Measurements from ENCODE around the gene ADAMTSL1.

ADAMTSL1 gene

DNA sequence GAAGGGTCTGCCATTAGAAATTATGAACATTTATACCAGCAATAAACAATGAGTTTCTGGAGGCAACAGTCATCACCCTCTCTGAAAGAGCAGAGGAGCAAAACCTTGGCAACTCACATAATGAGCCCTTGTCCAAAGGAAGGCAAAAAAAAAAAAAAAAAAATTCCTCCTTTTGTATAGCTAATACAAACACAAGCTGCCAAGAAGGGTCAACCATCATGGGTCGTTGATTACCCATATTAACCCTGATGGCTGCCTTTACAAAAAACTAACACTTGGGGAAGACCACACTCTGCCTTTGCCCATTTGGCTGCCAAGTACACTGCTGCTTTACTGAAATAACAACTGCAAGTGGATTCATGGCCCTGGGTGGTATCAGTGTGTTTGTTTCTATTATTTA is 272.7 kb downstream of the ADAMTSL1 start:
- Mint-ChIP-seq H3K4me3 (no peak overlapping the region), H3K9me3 (no peaks in the 10 kb centered on the region), H3K27ac (no peak overlapping the region), H3K27me3 (no peaks in the 10 kb centered on the region), H3K4me1 (no peaks in the 10 kb centered on the region), H3K36me3 (no peaks in the 10 kb centered on the region)

DNA sequence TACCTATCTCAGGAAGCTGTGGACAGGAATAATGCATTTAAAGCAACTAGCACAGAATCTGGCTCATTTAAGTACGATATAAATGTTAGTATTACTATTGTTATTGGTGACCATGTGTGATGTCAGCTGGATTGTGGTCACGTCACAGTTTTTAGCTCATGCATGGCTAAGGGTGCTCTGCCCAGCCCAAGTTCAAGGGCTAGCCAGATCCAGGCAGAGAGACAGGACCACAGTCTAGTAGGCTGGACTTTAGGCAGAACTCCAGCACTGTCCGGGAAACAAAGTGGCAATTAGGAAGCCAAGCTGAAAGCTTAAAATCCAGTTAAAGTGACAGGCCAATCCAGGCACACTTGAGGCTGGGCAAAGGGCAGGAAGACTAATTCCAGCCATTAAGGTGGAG is 273.6 kb downstream of the ADAMTSL1 start:
- H3K36me3 Mint-ChIP-seq: no peaks in the 10 kb centered on the region
- H3K9me3 Mint-ChIP-seq: no peaks in the 10 kb centered on the region
- H3K4me1 Mint-ChIP-seq: no peaks in the 10 kb centered on the region
- no peak overlapping the region for H3K4me3 Mint-ChIP-seq
- no peaks in the 10 kb centered on the region for H3K27me3 Mint-ChIP-seq
- H3K27ac Mint-ChIP-seq: no peak overlapping the region

DNA sequence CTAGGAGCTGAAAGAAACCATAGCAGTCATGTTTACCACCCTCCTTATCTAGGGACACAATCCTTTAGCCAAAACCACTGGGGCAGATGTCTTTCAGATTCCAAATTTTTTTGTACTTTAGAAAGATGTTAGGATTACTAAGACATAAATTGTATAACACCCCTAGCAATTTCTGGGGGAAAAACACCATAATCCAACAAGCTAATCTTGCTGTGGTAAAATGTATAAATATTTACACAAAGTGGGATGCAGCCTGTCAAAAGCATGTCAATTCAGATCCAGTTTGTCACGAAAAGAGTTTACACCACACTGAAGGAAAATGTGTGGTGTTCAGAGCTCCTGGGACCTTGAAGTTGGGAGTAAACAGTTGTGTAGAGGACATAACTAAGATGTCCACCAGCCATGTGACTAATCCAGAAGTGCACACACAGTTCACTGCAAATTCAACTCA is 274.3 kb downstream of the ADAMTSL1 start:
- Mint-ChIP-seq H3K9me3 (no peaks in the 10 kb centered on the region), H3K4me3 (no peak overlapping the region), H3K27ac (no peak overlapping the region), H3K27me3 (no peaks in the 10 kb centered on the region), H3K4me1 (no peaks in the 10 kb centered on the region), H3K36me3 (no peaks in the 10 kb centered on the region)

DNA sequence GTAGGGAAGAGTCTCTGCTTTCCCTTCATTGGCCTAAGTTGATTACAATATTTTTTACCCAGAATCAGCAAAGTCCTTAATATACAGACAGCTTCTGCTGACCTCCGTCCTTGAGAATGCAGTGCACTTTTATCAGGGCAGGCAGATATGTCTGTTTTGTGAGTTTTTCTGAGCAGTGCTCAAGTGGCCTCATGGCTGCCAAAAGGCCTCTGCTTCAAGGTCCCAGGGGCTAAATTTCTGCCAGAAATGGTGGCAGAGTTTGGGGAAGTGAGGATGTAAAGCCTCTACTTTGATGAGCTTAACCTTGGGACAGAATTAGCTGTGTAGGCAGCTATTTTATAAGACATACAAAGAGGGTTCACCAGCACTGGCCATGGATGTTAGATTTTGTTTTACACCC is 275.8 kb downstream of the ADAMTSL1 start:
- Mint-ChIP-seq H3K4me1 (no peaks in the 10 kb centered on the region), H3K9me3 (no peaks in the 10 kb centered on the region), H3K27me3 (no peaks in the 10 kb centered on the region), H3K27ac (no peak overlapping the region), H3K36me3 (no peaks in the 10 kb centered on the region), H3K4me3 (no peak overlapping the region)

DNA sequence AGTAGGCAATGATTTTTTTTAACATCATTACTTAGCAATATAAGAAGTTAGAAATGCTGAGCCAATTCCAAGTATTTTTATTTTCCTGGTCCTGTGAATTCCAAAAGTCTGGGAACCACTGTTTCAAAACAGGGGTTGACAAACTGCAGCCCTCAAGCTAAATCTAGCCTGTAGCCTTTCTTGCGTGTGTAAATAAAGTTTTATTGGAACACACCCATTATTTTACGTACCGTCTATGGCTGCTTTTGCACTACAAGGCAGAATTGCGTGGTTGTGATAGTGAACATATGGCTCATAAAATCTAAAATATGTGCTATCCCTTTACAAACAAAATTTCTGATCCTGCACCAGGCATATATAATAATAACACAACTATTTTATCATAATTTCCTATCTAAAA is 280.0 kb downstream of the ADAMTSL1 start:
- Mint-ChIP-seq H3K4me1 (no peaks in the 10 kb centered on the region), H3K27me3 (no peaks in the 10 kb centered on the region), H3K9me3 (no peaks in the 10 kb centered on the region), H3K4me3 (no peak overlapping the region), H3K27ac (no peak overlapping the region), H3K36me3 (no peaks in the 10 kb centered on the region)

DNA sequence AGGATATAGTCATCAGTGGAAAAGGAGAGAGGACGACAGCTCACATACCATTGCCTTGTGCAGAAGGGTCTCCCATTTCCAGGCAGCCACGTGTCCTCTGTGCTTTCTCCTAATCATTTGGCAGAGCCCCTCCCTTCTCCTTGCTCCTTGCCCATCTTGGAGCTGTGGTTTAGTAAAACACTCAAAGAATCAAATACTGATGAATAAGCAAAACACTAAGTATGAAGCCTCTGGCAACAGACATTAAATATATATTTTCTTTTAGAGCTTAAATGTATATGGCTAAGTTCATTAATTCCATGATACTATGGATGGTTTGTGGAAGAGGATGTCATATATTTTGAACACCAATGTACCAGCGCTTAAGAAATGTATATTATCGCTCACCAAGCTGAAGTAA is 280.6 kb downstream of the ADAMTSL1 start:
- H3K36me3 Mint-ChIP-seq: no peaks in the 10 kb centered on the region
- no peak overlapping the region for H3K4me3 Mint-ChIP-seq
- H3K27me3 Mint-ChIP-seq: no peaks in the 10 kb centered on the region
- no peaks in the 10 kb centered on the region for H3K9me3 Mint-ChIP-seq
- H3K27ac Mint-ChIP-seq: no peak overlapping the region
- no peaks in the 10 kb centered on the region for H3K4me1 Mint-ChIP-seq

DNA sequence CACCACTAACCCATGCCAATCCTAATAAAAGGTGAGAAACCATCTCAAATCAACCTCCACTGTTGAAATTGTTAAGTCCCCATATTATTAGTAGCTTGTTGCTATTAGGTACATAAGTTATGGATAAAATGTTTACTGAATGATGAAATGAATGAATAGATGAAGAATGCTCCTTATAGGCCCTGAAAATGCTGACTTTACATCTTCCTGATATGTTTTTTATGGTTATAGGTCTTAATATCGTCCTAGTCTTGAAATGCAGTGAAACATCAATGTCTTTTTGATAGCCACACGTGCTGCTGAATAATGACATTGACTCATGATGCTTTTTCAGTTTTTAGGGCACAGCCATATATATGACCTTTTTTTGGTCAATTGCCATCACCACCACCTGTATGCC is 281.3 kb downstream of the ADAMTSL1 start:
- H3K36me3 Mint-ChIP-seq: no peaks in the 10 kb centered on the region
- no peak overlapping the region for H3K27ac Mint-ChIP-seq
- no peaks in the 10 kb centered on the region for H3K4me1 Mint-ChIP-seq
- H3K4me3 Mint-ChIP-seq: no peak overlapping the region
- H3K9me3 Mint-ChIP-seq: no peaks in the 10 kb centered on the region
- H3K27me3 Mint-ChIP-seq: no peaks in the 10 kb centered on the region

DNA sequence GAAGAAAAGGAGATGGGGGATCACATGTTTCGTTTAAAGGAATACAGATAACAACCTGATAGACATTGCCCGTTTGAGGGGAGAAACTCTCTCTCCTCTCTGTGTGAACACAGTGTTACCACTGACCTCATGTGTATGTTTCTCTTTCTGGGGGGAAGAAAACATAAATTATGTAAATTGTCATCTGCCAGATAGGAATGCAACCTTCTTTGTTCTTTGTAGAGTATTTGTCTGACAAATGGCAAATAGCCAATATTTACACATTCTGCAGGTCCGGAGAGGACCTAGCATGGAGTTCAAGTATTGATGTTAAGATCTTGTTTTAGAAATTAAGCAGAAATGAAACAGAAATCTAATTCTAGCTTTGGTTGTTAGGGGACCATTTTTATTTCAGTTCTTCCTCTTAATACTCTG is 282.8 kb downstream of the ADAMTSL1 start:
- Mint-ChIP-seq H3K27me3 (no peaks in the 10 kb centered on the region), H3K36me3 (no peaks in the 10 kb centered on the region), H3K27ac (no peak overlapping the region), H3K4me1 (no peaks in the 10 kb centered on the region), H3K4me3 (no peak overlapping the region), H3K9me3 (no peaks in the 10 kb centered on the region)

DNA sequence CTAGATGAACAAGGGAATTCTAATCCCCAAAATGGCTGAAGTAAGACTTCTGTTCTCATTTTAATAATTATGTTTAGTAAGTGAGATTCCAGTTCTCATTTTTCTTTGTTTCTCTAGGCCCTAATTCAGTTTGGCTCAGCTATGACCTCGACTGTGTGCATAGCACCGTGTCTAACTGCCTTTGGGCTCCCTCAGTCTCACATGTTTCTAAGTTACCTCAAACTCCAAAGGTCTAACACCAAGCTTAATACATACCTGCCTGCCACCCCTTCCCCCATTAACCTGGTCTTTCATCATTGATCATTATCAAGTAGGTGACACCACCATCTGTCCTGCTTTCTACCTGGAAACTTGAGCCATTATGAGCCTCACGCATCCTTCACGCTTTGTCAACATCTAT is 285.9 kb downstream of the ADAMTSL1 start:
- H3K4me1 Mint-ChIP-seq: no peaks in the 10 kb centered on the region
- no peak overlapping the region for H3K27ac Mint-ChIP-seq
- no peaks in the 10 kb centered on the region for H3K36me3 Mint-ChIP-seq
- no peak overlapping the region for H3K4me3 Mint-ChIP-seq
- H3K27me3 Mint-ChIP-seq: no peaks in the 10 kb centered on the region
- H3K9me3 Mint-ChIP-seq: no peaks in the 10 kb centered on the region

DNA sequence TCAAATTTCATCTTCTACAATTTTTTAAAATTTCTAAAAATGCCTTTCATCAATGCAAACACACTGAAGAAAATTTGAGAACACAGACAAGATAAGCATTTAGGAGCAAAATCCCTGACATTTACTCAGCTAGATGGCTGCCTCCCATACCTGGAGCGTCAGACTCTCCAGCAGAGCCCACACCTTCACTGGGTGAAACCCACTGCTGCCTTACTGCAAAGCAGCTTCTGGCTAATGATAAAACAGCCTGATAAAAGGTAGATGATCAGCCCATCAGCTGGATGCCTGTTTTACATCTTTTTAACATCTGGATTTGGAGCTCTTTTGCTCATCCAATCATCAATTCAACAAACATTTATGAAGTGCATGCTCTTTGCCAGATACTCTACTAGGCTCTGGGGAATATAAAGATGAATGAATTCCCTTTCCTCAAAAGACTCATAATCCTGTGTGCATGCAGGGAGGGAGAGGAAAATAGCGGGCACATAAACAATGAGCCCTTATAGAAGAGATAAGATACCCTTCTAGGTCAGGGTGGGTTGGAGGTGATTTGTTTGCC is 287.9 kb downstream of the ADAMTSL1 start:
- Mint-ChIP-seq H3K27ac (no peak overlapping the region), H3K4me1 (no peaks in the 10 kb centered on the region), H3K36me3 (no peaks in the 10 kb centered on the region), H3K27me3 (peaks cover 10% of the 10 kb centered on the region), H3K4me3 (no peak overlapping the region), H3K9me3 (no peaks in the 10 kb centered on the region)

DNA sequence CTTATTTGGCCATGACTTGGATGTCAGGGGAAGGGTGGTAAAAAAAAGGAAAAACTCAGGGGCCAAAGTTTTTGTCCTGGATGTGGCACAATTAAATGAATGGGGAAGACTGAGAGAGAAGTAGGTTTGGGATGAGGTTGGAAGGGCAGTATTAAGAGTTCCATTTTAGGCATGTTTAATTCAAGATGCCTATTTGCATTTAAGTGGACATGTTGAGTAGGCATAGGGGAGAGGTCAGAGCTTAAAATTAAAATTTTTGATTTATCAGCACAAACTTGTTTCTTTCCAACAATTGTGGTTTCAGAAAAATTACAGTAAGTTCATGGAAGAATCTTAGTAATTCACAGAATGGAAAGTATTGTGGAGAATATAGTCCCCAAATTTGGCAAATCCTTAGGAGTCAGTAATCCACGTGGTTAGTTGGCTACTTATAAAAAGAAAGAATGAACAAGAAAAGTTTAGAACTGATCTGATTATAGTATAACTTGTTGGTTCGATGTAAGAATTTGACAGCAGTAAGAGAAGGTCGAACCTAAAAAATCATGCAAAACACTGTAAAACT is 293.1 kb downstream of the ADAMTSL1 start:
- no peaks in the 10 kb centered on the region for H3K9me3 Mint-ChIP-seq
- peaks cover 11% of the 10 kb centered on the region for H3K27me3 Mint-ChIP-seq
- H3K4me1 Mint-ChIP-seq: no peaks in the 10 kb centered on the region

DNA sequence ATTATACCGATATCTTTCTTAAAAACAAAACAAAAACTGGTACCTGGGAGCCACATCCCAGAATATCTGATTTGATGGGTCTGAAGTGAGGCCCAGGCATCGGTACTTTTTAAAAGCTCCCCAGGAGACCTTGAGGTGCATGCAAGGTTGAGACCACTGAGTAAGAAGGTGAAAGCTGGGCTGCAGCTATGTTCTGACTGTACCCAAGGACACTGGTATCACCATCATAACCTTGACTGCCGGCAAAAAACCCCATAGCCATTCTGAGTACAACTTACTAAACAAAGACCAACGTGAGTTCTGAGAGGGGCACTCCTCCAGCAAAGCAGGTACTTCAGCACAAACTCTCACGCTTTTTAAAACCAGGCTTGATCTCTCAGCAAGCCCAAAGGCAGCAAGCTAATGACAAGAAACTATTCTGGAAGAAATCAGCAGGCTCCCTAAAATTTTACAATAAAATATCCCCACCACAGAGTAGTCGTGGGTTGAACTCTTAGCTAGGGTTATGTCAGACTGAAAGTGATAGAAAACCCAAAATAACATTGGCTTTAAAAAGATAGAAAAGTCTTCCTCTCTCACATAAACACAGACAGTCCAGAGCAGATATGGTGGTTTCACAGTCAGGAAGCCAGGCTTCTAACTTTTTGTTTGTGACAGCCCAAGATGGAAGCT is 295.1 kb downstream of the ADAMTSL1 start:
- no peaks in the 10 kb centered on the region for H3K4me1 Mint-ChIP-seq
- peaks cover 11% of the 10 kb centered on the region for H3K27me3 Mint-ChIP-seq
- no peak overlapping the region for H3K4me3 Mint-ChIP-seq

More for the DNA sequence above, 293.1 kb downstream of the ADAMTSL1 start:
- Mint-ChIP-seq H3K36me3 (no peaks in the 10 kb centered on the region), H3K4me3 (no peak overlapping the region), H3K27ac (no peak overlapping the region)

DNA sequence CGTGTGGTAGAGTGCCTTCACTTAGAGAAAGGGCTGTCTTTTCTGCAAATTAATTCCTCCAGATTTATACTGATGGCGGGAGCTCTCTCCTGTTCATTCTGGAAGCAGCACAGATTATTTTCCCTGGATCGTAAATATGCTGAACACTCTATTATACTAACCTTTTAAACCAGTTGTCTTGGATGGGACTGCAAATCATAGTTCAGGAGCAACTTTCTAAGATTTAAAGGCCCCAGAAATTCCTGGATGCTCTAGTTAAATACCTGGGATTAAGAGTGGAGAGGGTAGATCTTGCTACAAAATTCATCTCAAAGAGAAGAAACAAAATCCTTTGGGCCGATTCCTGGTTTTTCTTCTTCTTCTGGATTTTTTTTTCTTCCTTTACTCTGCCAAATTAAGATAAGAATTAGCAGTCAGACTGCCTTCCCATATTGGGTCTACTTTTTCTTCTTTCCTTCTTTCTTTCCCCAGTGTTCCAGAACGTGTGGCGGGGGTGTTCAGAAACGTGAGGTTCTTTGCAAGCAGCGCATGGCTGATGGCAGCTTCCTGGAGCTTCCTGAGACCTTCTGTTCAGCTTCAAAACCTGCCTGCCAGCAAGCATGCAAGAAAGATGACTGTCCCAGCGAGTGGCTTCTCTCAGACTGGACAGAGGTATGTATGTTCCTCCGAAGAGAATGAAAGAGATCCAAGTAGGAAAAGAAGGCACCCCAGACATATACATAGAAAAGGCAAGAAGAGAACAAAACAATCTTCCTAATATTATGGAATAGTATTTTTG is 296.4 kb downstream of the ADAMTSL1 start:
- Mint-ChIP-seq H3K4me3 (no peak overlapping the region), H3K27ac (no peak overlapping the region), H3K36me3 (no peaks in the 10 kb centered on the region), H3K9me3 (no peaks in the 10 kb centered on the region), H3K4me1 (no peaks in the 10 kb centered on the region), H3K27me3 (peaks cover 11% of the 10 kb centered on the region)

More for the DNA sequence above, 295.1 kb downstream of the ADAMTSL1 start:
- Mint-ChIP-seq H3K27ac (no peak overlapping the region), H3K36me3 (no peaks in the 10 kb centered on the region), H3K9me3 (no peaks in the 10 kb centered on the region)

DNA sequence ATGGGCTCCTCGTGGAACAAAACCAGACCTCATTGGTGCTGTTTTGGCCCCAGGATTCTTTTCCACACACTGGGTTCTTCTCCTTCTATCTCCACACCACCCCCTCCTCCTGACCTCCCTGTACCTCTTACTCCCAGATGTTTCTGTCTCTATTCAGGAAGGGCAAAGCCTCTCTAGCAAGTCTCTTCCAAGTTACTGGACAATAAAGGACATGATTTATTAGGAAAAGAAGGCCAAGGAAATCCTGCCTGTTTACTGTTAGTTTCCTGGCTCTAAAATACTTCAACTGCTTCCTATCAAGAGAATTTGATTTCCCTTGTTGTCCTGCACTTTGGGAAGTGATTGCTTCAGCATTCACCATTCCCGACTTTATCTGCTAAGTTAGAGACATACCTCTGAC is 297.1 kb downstream of the ADAMTSL1 start:
- H3K27ac Mint-ChIP-seq: no peak overlapping the region
- no peaks in the 10 kb centered on the region for H3K36me3 Mint-ChIP-seq
- H3K4me1 Mint-ChIP-seq: no peaks in the 10 kb centered on the region
- no peaks in the 10 kb centered on the region for H3K9me3 Mint-ChIP-seq
- peaks cover 5% of the 10 kb centered on the region for H3K27me3 Mint-ChIP-seq
- H3K4me3 Mint-ChIP-seq: no peak overlapping the region

DNA sequence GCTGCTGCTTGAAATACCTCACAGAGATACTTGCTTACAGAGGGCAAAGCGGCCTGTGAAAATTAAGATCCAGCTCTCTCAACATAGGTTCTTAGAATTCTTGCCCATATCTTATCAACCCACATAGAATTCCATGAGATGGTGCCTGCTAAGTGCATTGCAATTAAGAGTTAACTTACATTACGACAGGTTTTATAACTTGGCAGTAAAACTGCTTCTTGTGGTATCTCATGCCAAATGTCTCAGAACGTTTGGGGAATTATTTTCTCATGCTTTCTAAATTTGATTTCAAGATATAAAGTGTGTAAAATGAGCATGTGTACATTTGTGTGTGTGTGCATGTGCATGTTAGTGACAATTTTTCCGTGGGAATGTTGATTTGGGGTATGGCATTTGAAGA is 297.8 kb downstream of the ADAMTSL1 start:
- no peak overlapping the region for H3K27ac Mint-ChIP-seq
- no peaks in the 10 kb centered on the region for H3K4me1 Mint-ChIP-seq
- H3K27me3 Mint-ChIP-seq: peaks cover 1% of the 10 kb centered on the region
- no peaks in the 10 kb centered on the region for H3K36me3 Mint-ChIP-seq
- no peak overlapping the region for H3K4me3 Mint-ChIP-seq
- H3K9me3 Mint-ChIP-seq: no peaks in the 10 kb centered on the region

DNA sequence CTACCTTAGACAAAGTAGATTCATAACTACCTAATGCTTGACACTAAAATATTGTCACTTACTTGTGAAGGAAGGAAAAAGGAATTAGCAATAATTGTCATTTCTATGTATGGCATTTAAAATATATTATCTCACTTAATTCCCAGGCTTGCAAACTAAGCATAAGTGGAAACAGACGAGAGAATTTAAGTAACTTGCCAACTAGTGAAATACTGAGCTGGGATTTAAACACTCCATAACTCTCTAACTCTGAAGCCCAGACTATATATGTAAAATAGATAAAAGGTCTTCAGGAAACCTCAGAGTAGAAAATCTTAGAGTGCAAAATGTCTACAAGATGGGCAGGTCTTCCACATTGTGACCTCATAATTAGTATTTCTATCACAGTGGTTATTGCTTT is 301.3 kb downstream of the ADAMTSL1 start:
- no peak overlapping the region for H3K4me3 Mint-ChIP-seq
- H3K36me3 Mint-ChIP-seq: no peaks in the 10 kb centered on the region
- no peaks in the 10 kb centered on the region for H3K9me3 Mint-ChIP-seq
- no peak overlapping the region for H3K27ac Mint-ChIP-seq
- no peaks in the 10 kb centered on the region for H3K4me1 Mint-ChIP-seq
- H3K27me3 Mint-ChIP-seq: peaks cover 1% of the 10 kb centered on the region

Data from activated naive CD4-positive, alpha-beta T cell treated with anti-CD3 and anti-CD28 coated beads, Interleukin-2, amount 50 U/mL, for 24 hours (primary cell).